GM23338 (cell line): ENCODE measurements around the gene RFX4. TPM values are rescaled to one million over a fixed set of nuclear protein-coding genes. Genes with fewer than 3 reads are reported as not detected.

Source experiments
- ATAC-seq: fragments of 200-7000 bp; cut with Tn5 transposase; 3 replicates; pipeline ENCODE4 v1.9.1; 2020
- DNase-seq: peaks from one replicate; pipeline ENCODE4 v3.0.0-alpha.2; 2015; ENCODE audit warnings: low spot score
- H2AFZ ChIP-seq: fragments of 200-600 bp; sonication (generic); 2 replicates; pipeline ENCODE4 v1.8.0; 2016; ENCODE audit warnings: antibody characterized with exemption, mild to moderate bottlenecking, moderate library complexity
- H3F3A ChIP-seq: fragments of 200-600 bp; sonication (generic); replicated peaks from 2 replicates; pipeline ENCODE4 v1.8.0; 2017; ENCODE audit warnings: antibody characterized with exemption, mixed run types, low read depth
- H3K27ac ChIP-seq: fragments of 200-600 bp; sonication (generic); 2 replicates; pipeline ENCODE4 v1.6.1; 2016; ENCODE audit warnings: low read depth
- H3K27me3 ChIP-seq: fragments of 200-600 bp; sonication (generic); 2 replicates; pipeline ENCODE4 v1.8.0; 2016; ENCODE audit warnings: mild to moderate bottlenecking, mixed run types, moderate library complexity; ENCODE audit not compliant: insufficient read depth
- H3K36me3 ChIP-seq: fragments of 200-600 bp; sonication (generic); 2 replicates; pipeline ENCODE4 v1.8.0; 2016; ENCODE audit warnings: mild to moderate bottlenecking; ENCODE audit not compliant: insufficient read depth
- H3K4me1 ChIP-seq: fragments of 200-600 bp; sonication (generic); 2 replicates; pipeline ENCODE4 v1.8.0; 2016; ENCODE audit warnings: mild to moderate bottlenecking, moderate library complexity; ENCODE audit not compliant: insufficient read depth
- H3K4me2 ChIP-seq: fragments of 200-600 bp; sonication (generic); 2 replicates; pipeline ENCODE4 v1.7.1; 2017; ENCODE audit warnings: mixed run types
- H3K4me3 ChIP-seq: fragments of 200-600 bp; sonication (generic); 2 replicates; pipeline ENCODE4 v1.6.1; 2016; ENCODE audit warnings: mixed run types
- H3K79me2 ChIP-seq: fragments of 200-600 bp; sonication (generic); replicated peaks from 2 replicates; pipeline ENCODE4 v1.8.0; 2017; ENCODE audit warnings: mild to moderate bottlenecking; ENCODE audit not compliant: insufficient read depth
- H3K9me2 ChIP-seq: fragments of 200-600 bp; sonication (generic); 2 replicates; pipeline ENCODE4 v1.8.0; 2017; ENCODE audit not compliant: insufficient read depth
- H4K20me1 ChIP-seq: fragments of 200-600 bp; sonication (generic); replicated peaks from 2 replicates; pipeline ENCODE4 v1.8.0; 2017; ENCODE audit warnings: mild to moderate bottlenecking; ENCODE audit not compliant: insufficient read depth
- H3K27ac Mint-ChIP-seq: 2 replicates; pipeline ENCODE4 v1.8.0; 2020; ENCODE audit warnings: inconsistent platforms, mild to moderate bottlenecking, moderate library complexity, mixed read lengths
- H3K27me3 Mint-ChIP-seq: 3 replicates; pipeline ENCODE4 v1.8.0; 2022; ENCODE audit warnings: low read depth, mild to moderate bottlenecking, moderate library complexity, mixed read lengths, inconsistent platforms; ENCODE audit not compliant: insufficient read depth, poor library complexity
- H3K36me3 Mint-ChIP-seq: 3 replicates; pipeline ENCODE4 v1.8.0; 2021; ENCODE audit warnings: low read depth, mild to moderate bottlenecking, inconsistent platforms, moderate library complexity, mixed read lengths
- H3K4me1 Mint-ChIP-seq: 3 replicates; pipeline ENCODE4 v1.8.0; 2020; ENCODE audit warnings: mild to moderate bottlenecking, inconsistent platforms, mixed read lengths
- H3K4me3 Mint-ChIP-seq: 3 replicates; pipeline ENCODE4 v1.8.0; 2021; ENCODE audit warnings: moderate library complexity, mild to moderate bottlenecking, inconsistent platforms, mixed read lengths
- H3K9me3 Mint-ChIP-seq: 3 replicates; pipeline ENCODE4 v1.8.0; 2020; ENCODE audit warnings: moderate library complexity, mild to moderate bottlenecking, inconsistent platforms, mixed read lengths
- CREB1 ChIP-seq: fragments of 250-450 bp; sonication (Bioruptor Pico); IDR thresholded peaks from 2 replicates; pipeline ENCODE4 v1.5.0; 2020; ENCODE audit warnings: low read depth, mild to moderate bottlenecking, moderate library complexity
- EZH2 ChIP-seq: fragments of 200-600 bp; sonication (generic); IDR thresholded peaks from one replicate; pipeline ENCODE4 v1.8.0; 2017; ENCODE audit warnings: antibody characterized with exemption, mild to moderate bottlenecking, low read depth; ENCODE audit not compliant: unreplicated experiment
- EZH2phosphoT487 ChIP-seq: fragments of 200-600 bp; sonication (generic); IDR thresholded peaks from one replicate; pipeline ENCODE4 v1.8.1; 2018; ENCODE audit warnings: antibody characterized with exemption; ENCODE audit not compliant: unreplicated experiment
- STAT1 ChIP-seq: IDR thresholded peaks from one replicate; pipeline ENCODE4 v1.6.1; 2016; ENCODE audit warnings: antibody characterized with exemption; ENCODE audit not compliant: unreplicated experiment
- ZNF114 ChIP-seq: fragments of 250-450 bp; sonication (Bioruptor Pico); IDR thresholded peaks from 2 replicates; pipeline ENCODE4 v1.5.0; 2020; ENCODE audit warnings: mild to moderate bottlenecking, moderate library complexity
- polyA plus RNA-seq: library from polyadenylated mRNA; unstranded; fragments of >200 nt; fragmentation: Nextera tagmentation; extraction: Ambion mirVana; gene quantifications from 2 replicates; pipeline ENCODE4 v1.2.1, GENCODE V29; 2016
- total RNA-seq: library from RNA; depleted of rRNA; stranded (reverse); fragments of >200 nt; shearing (Covaris generic); gene quantifications from 2 replicates; pipeline ENCODE4 v1.2.3, GENCODE V29; 2014
- TF ChIP-seq, protein P1 (sequence below), 2 experiments: fragments of 200-600 bp in 1 of 2; sonication (generic) in 1 of 2; conservative IDR thresholded peaks; 2 replicates each; pipeline versions ENCODE4 v1.5.1 to v1.6.1; 2016 to 2017; ENCODE audit warnings: antibody characterized with exemption in 2 of 2, low read depth in 2 of 2, mild to moderate bottlenecking in 2 of 2, moderate library complexity in 1 of 2
- TF ChIP-seq, protein P2 (sequence below): IDR thresholded peaks from 2 replicates; pipeline ENCODE4 v1.6.1; 2016; ENCODE audit warnings: antibody characterized with exemption
- TF ChIP-seq, protein P3 (sequence below): IDR thresholded peaks from one replicate; pipeline ENCODE4 v1.6.1; 2018; ENCODE audit warnings: antibody characterized with exemption; ENCODE audit not compliant: unreplicated experiment

Gene RFX4
- total and polyA plus RNA-seq, 2 experiments from 2014 or later = 0.23 TPM; not detected in 1

DNA sequence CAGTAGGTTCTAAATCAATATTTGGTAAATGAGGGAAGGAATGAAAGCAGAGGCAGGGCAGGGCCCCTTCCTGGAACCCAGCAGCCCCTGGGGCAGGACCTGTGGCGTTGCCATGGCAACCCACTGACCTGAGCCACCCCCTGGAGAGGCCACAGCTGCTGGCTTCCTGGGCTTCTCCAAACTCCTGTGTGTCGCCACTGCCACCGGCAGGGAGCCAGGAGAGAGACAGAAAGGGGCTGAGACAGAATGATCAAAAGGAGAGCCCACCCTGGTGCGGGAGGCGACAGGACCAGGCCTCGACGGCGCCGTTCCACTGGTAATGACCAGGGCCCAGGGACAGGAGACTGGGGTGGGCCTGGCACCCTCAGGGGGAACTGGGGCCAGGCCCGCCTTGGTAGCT is 18.2 kb downstream of the RFX4 start:
- no peaks in the 10 kb centered on the region for H3K9me3 Mint-ChIP-seq
- peaks cover 25% of the 10 kb centered on the region for H3K4me1 Mint-ChIP-seq
- TF ChIP-seq, protein P1, sequence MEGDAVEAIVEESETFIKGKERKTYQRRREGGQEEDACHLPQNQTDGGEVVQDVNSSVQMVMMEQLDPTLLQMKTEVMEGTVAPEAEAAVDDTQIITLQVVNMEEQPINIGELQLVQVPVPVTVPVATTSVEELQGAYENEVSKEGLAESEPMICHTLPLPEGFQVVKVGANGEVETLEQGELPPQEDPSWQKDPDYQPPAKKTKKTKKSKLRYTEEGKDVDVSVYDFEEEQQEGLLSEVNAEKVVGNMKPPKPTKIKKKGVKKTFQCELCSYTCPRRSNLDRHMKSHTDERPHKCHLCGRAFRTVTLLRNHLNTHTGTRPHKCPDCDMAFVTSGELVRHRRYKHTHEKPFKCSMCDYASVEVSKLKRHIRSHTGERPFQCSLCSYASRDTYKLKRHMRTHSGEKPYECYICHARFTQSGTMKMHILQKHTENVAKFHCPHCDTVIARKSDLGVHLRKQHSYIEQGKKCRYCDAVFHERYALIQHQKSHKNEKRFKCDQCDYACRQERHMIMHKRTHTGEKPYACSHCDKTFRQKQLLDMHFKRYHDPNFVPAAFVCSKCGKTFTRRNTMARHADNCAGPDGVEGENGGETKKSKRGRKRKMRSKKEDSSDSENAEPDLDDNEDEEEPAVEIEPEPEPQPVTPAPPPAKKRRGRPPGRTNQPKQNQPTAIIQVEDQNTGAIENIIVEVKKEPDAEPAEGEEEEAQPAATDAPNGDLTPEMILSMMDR (conservative IDR thresholded peaks at IDR 0.05; ENCODE audit: low read depth in 2 of 2) = peak in 1 of 2 experiments; percentile 43; a peak in 2 of 4 replicates
- no peak for TF ChIP-seq STAT1

DNA sequence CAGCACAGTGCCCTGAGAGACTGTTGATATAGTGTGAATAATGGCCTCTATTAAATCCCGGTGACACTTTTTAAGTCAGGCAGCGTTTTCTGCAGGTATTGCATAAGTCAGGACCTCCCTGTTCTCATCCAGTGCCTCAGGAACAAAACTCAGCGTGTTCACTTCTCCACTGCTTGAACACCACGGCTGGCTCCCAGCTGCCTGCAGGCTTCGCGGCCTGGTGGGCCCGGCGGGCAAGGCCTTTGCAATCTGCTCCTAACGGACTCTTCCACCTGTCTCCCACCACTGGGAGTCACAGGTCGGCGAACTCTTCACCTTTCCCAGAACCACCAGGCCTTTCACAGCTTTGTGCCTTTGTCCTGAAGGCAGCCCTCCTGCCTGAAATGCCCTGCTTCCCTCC is 18.7 kb downstream of the RFX4 start:
- H3K27me3 ChIP-seq = peaks cover 6% of the 10 kb centered on the region
- no peak for TF ChIP-seq EZH2
- TF ChIP-seq, protein P2, sequence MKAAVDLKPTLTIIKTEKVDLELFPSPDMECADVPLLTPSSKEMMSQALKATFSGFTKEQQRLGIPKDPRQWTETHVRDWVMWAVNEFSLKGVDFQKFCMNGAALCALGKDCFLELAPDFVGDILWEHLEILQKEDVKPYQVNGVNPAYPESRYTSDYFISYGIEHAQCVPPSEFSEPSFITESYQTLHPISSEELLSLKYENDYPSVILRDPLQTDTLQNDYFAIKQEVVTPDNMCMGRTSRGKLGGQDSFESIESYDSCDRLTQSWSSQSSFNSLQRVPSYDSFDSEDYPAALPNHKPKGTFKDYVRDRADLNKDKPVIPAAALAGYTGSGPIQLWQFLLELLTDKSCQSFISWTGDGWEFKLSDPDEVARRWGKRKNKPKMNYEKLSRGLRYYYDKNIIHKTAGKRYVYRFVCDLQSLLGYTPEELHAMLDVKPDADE = no peak
- TF ChIP-seq EZH2phosphoT487 = no peak
- DNase-seq (peak; percentile 5), ATAC-seq (peak; percentile 46)
- no peaks in the 10 kb centered on the region for H3K36me3 ChIP-seq
- H3K27ac ChIP-seq = no peak overlapping the region
- Mint-ChIP-seq H3K27me3 (peaks cover 7% of the 10 kb centered on the region), H3K9me3 (no peaks in the 10 kb centered on the region), H3K36me3 (no peaks in the 10 kb centered on the region), H3K4me1 (peaks cover 25% of the 10 kb centered on the region), H3K27ac (no peak overlapping the region), H3K4me3 (no peak overlapping the region)
- H3K79me2 ChIP-seq = no peaks in the 10 kb centered on the region
- H4K20me1 ChIP-seq = no peaks in the 10 kb centered on the region
- H3K4me3 ChIP-seq = no peak overlapping the region
- peaks cover 16% of the 10 kb centered on the region for H3K4me1 ChIP-seq
- 0 out of 2 replicates have a peak overlapping the region, but pooled peaks have one; percentile 76 for H2AFZ ChIP-seq
- H3F3A ChIP-seq = no peaks in the 10 kb centered on the region
- no peaks in the 10 kb centered on the region for H3K9me2 ChIP-seq
- H3K4me2 ChIP-seq = 0 out of 2 replicates have a peak overlapping the region, but pooled peaks have one; percentile 50

More for the DNA sequence above, 18.2 kb downstream of the RFX4 start:
- no peak overlapping the region for H3K27ac ChIP-seq
- no peaks in the 10 kb centered on the region for H3F3A ChIP-seq
- no peaks in the 10 kb centered on the region for H3K79me2 ChIP-seq
- peaks cover 7% of the 10 kb centered on the region for H3K27me3 Mint-ChIP-seq
- ATAC-seq = peak; percentile 91
- peaks cover 16% of the 10 kb centered on the region for H3K4me1 ChIP-seq
- peak overlapping the region; percentile 76 for H2AFZ ChIP-seq
- H3K4me3 Mint-ChIP-seq = no peak overlapping the region
- no peak overlapping the region for H3K27ac Mint-ChIP-seq
- H3K36me3 Mint-ChIP-seq = no peaks in the 10 kb centered on the region
- peak; percentile 79 for DNase-seq
- H4K20me1 ChIP-seq = no peaks in the 10 kb centered on the region
- peaks cover 6% of the 10 kb centered on the region for H3K27me3 ChIP-seq
- no peaks in the 10 kb centered on the region for H3K9me2 ChIP-seq
- no peak overlapping the region for H3K4me3 ChIP-seq
- H3K4me2 ChIP-seq = peak overlapping the region; percentile 50
- no peaks in the 10 kb centered on the region for H3K36me3 ChIP-seq

GRCh38 chr12:106602076-106602475 is 19.3 kb downstream of the RFX4 start:
- no peak overlapping the region for H3K27ac ChIP-seq
- Mint-ChIP-seq H3K4me1 (peaks cover 25% of the 10 kb centered on the region), H3K27me3 (peaks cover 5% of the 10 kb centered on the region), H3K36me3 (no peaks in the 10 kb centered on the region), H3K27ac (no peak overlapping the region), H3K4me3 (no peak overlapping the region), H3K9me3 (no peaks in the 10 kb centered on the region)
- DNase-seq = no peak
- no peak overlapping the region for H2AFZ ChIP-seq
- peaks cover 16% of the 10 kb centered on the region for H3K4me1 ChIP-seq
- no peaks in the 10 kb centered on the region for H3K36me3 ChIP-seq
- no peaks in the 10 kb centered on the region for H3K9me2 ChIP-seq
- H4K20me1 ChIP-seq = no peaks in the 10 kb centered on the region
- no peak overlapping the region for H3K4me2 ChIP-seq
- H3F3A ChIP-seq = no peaks in the 10 kb centered on the region
- no peak for ATAC-seq
- no peaks in the 10 kb centered on the region for H3K79me2 ChIP-seq
- peaks cover 5% of the 10 kb centered on the region for H3K27me3 ChIP-seq
- H3K4me3 ChIP-seq = no peak overlapping the region
- no peak for TF ChIP-seq ZNF114
- no peak for TF ChIP-seq CREB1
- TF ChIP-seq, protein P3, sequence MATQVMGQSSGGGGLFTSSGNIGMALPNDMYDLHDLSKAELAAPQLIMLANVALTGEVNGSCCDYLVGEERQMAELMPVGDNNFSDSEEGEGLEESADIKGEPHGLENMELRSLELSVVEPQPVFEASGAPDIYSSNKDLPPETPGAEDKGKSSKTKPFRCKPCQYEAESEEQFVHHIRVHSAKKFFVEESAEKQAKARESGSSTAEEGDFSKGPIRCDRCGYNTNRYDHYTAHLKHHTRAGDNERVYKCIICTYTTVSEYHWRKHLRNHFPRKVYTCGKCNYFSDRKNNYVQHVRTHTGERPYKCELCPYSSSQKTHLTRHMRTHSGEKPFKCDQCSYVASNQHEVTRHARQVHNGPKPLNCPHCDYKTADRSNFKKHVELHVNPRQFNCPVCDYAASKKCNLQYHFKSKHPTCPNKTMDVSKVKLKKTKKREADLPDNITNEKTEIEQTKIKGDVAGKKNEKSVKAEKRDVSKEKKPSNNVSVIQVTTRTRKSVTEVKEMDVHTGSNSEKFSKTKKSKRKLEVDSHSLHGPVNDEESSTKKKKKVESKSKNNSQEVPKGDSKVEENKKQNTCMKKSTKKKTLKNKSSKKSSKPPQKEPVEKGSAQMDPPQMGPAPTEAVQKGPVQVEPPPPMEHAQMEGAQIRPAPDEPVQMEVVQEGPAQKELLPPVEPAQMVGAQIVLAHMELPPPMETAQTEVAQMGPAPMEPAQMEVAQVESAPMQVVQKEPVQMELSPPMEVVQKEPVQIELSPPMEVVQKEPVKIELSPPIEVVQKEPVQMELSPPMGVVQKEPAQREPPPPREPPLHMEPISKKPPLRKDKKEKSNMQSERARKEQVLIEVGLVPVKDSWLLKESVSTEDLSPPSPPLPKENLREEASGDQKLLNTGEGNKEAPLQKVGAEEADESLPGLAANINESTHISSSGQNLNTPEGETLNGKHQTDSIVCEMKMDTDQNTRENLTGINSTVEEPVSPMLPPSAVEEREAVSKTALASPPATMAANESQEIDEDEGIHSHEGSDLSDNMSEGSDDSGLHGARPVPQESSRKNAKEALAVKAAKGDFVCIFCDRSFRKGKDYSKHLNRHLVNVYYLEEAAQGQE = no peak
- TF ChIP-seq EZH2phosphoT487 = no peak
